Esophagus squamous epithelium (tissue), 4 donors: ENCODE data around the gene PEX14.

Source experiments
- CTCF ChIP-seq, 6 experiments: fragments of 450-650 bp in 4 of 6; fragments of 200-600 bp in 2 of 6; sonication (generic) in 2 of 6; IDR thresholded peaks; one replicate each; pipeline ENCODE4 v1.5.1; 2016 to 2019; ENCODE audit warnings: antibody characterized with exemption in 6 of 6, mild to moderate bottlenecking in 4 of 6, moderate library complexity in 4 of 6
- POLR2A ChIP-seq, 4 donors: fragments of 450-650 bp; IDR thresholded peaks; one replicate each; pipeline ENCODE4 v1.6.1; 2017; ENCODE audit warnings: antibody characterized with exemption in 4 of 4, mild to moderate bottlenecking in 4 of 4, moderate library complexity in 3 of 4

GRCh38 chr1:10674222-10674621 is 199.5 kb downstream of the PEX14 start:
- no peak for TF ChIP-seq CTCF (IDR thresholded peaks at IDR 0.05)
- no peak for TF ChIP-seq POLR2A (IDR thresholded peaks at IDR 0.05)
